ENCODE measurements around the gene TRANK1.
"Not testable (repeated sequence)": the region's sequence is repeated elsewhere in the genome, so short reads cannot be mapped to it uniquely, and the experiment has no call there.

Gene TRANK1

DNA sequence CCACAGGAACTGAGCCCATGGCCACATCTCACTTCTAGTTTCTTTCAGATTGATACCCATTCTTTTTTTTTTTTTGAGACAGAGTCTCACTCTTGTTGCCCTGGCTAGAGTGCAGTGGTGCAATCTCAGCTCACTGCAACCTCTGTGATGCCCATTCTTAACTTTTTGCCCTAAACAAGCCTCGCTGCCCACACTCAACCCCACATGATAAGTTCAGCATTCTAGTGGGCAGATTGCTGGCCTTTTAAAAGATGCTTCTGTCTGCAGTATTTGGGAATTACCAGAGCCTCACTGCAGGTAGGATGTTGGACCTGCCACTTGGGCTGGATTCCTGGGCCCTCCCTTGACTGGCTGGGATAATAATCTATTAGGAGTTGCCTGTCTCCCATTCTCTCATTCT, 51.0 kb downstream of the TRANK1 start:
- H3K27ac ChIP-seq = no peak overlapping the region
- TF ChIP-seq, protein P1, sequence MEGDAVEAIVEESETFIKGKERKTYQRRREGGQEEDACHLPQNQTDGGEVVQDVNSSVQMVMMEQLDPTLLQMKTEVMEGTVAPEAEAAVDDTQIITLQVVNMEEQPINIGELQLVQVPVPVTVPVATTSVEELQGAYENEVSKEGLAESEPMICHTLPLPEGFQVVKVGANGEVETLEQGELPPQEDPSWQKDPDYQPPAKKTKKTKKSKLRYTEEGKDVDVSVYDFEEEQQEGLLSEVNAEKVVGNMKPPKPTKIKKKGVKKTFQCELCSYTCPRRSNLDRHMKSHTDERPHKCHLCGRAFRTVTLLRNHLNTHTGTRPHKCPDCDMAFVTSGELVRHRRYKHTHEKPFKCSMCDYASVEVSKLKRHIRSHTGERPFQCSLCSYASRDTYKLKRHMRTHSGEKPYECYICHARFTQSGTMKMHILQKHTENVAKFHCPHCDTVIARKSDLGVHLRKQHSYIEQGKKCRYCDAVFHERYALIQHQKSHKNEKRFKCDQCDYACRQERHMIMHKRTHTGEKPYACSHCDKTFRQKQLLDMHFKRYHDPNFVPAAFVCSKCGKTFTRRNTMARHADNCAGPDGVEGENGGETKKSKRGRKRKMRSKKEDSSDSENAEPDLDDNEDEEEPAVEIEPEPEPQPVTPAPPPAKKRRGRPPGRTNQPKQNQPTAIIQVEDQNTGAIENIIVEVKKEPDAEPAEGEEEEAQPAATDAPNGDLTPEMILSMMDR (conservative IDR thresholded peaks at IDR 0.05) = no peak

DNA sequence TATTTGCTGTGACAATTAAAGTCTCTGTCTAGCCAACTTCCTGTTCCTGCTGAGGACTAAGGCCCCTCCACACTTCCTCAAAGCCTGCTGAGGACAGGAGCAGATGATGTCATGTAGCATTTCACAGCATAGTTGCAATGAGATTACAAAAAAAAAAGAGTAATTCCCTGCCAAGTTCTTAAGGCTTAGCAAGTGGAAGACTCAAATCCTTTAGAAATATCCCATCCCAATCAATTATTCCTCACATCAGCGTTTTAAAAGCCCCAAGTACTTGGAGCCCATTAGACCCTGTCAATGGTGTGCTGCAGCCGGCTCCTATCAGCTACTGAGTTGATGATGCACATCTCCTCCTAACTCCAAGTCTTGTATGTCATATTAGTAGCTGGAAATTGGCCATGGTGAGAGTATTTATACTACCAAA, 51.7 kb downstream of the TRANK1 start:
- TF ChIP-seq, protein P1 (conservative IDR thresholded peaks at IDR 0.05) = no peak
- no peak overlapping the region for H3K27ac ChIP-seq

DNA sequence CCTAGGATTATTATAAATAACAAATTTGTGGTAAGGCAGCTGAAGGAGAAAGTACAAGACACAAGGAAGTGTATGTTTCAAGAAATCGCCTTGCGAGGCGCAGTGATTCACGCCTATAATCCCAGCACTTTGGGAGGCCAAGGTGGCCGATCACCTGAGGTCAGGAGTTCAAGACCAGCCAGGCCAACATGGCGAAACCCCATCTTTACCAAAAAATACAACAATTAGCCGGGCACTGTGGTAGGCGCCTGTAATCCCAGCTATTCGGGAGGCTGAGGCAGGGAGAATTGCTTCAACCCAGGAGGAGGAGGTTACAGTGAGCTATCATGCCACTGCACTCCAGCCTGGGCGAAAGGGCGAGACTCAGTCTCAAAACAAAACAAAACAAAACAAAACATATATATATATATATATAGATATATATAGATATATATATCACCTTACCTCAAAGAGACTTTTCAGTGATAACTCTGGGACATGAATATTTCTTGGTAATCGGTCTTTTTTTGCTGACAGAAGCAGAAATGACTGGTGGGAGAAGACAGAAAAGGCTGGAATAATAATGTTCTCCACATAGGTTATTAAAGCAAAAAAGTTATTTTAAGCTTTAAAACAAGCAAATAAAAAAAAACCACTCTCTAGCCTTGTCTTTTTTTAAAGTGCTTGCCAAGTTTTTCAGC, 52.3 kb downstream of the TRANK1 start:
- TF ChIP-seq, protein P1 (conservative IDR thresholded peaks at IDR 0.05) = no peak
- no peak overlapping the region for H3K27ac ChIP-seq

DNA sequence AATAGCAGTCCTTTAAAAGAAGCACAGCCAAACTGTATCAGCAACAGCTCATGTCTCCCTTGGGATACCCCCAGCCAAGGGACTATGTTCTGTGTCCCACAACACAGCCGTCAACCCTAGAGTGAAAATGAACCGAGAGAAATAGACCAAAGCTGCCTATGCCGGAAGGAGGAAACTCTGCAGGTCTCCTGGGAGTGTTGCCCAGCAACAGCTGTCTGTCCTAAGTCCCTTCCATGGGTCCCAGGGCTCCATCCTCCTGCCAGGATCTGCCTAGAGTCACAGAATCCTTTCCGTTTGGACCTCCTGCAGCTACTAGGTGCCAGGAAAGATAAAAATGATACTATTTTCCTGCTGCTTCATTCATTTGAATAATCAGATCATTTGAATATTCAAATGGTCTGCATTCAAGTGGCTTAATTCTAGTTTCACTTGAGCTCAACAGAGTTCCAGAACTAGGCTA, 53.1 kb downstream of the TRANK1 start:
- no peak overlapping the region for H3K27ac ChIP-seq
- TF ChIP-seq, protein P1 (conservative IDR thresholded peaks at IDR 0.05) = no peak

DNA sequence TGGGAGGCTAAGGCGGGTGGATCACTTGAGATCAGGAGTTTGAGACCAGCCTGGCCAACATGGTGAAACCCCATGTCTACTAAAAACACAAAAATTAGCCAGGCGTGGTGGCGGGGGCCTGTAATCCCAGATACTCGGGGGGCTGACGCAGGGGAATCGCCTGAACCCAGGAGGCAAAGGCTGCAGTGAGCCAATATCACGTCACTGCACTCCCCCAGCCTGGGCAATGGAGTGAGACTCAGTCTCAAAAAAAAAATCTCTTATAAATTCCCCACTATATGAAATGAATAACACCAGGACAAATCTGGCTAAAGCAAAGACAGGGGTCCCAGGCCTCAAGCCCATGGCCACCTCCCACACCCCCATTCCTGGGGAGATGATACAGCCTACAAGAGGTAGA, 53.8 kb downstream of the TRANK1 start:
- not testable (repeated sequence) for H3K27ac ChIP-seq

DNA sequence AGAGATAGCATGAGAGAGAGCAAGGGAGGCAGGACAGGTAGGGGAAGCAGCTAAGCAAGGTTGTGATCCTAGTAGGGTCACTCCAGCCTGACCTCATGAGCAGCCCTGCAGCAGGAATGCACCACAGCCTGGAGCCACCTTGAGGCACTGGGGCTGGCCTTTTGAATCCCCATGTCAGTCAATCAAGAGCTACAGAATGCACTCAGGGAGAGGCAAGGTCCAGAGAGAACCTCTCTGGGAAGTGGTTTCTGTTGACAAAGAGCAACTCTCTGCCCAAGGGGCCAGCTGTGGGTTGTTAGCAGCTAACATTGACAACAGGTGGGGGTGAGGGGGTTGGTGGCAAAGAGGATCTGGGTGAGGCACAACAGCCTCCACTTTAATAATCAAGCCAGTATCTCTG, 54.6 kb downstream of the TRANK1 start:
- H3K27ac ChIP-seq = no peak overlapping the region
- TF ChIP-seq, protein P1 (conservative IDR thresholded peaks at IDR 0.05) = no peak

DNA sequence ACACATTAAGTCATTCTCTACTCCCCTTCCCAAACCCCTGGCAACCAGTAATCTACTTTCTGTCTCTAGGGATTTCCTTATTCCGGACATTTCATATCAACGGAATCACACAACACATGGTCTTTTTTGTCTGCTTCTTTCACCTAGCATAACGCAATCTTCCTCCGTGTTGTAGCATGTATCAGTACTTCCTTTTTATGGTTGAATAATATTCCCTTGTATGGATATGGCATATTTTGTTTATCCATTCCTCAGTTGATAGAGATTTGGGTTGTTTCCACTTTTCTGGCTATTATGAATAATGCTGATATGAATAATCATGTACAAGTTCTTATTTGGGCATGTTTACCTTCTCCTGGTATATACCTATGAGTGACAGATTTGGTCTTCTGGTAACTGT, 63.1 kb downstream of the TRANK1 start:
- no peak overlapping the region for H3K27ac ChIP-seq
- TF ChIP-seq, protein P1 (conservative IDR thresholded peaks at IDR 0.05) = no peak

DNA sequence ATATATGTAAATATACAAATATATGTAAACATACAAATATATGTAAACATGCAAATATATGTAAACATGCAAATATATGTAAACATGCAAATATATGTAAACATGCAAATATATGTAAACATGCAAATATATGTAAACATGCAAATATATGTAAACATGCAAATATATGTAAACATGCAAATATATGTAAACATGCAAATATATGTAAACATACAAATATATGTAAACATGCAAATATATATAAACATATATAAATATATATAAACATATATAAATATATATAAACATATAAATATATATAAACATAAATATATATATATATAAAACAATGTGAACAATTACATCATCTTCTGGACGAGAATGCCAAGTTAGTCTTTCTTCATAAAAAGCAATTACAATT, 65.0 kb downstream of the TRANK1 start:
- H3K27ac ChIP-seq = not testable (repeated sequence)

All from VCaP (cell line).